GM23338 (cell line): ENCODE results near the gene CDH23. TPM values are rescaled to one million over a fixed set of nuclear protein-coding genes. Genes with fewer than 3 reads are reported as not detected.

Source experiments
- ATAC-seq: fragments of 200-7000 bp; cut with Tn5 transposase; 3 replicates; pipeline ENCODE4 v1.9.1; 2020
- DNase-seq: peaks from one replicate; pipeline ENCODE4 v3.0.0-alpha.2; 2015; ENCODE audit warnings: low spot score
- H2AFZ ChIP-seq: fragments of 200-600 bp; sonication (generic); 2 replicates; pipeline ENCODE4 v1.8.0; 2016; ENCODE audit warnings: antibody characterized with exemption, mild to moderate bottlenecking, moderate library complexity
- H3F3A ChIP-seq: fragments of 200-600 bp; sonication (generic); replicated peaks from 2 replicates; pipeline ENCODE4 v1.8.0; 2017; ENCODE audit warnings: antibody characterized with exemption, mixed run types, low read depth
- H3K27ac ChIP-seq: fragments of 200-600 bp; sonication (generic); 2 replicates; pipeline ENCODE4 v1.6.1; 2016; ENCODE audit warnings: low read depth
- H3K27me3 ChIP-seq: fragments of 200-600 bp; sonication (generic); 2 replicates; pipeline ENCODE4 v1.8.0; 2016; ENCODE audit warnings: mild to moderate bottlenecking, mixed run types, moderate library complexity; ENCODE audit not compliant: insufficient read depth
- H3K36me3 ChIP-seq: fragments of 200-600 bp; sonication (generic); 2 replicates; pipeline ENCODE4 v1.8.0; 2016; ENCODE audit warnings: mild to moderate bottlenecking; ENCODE audit not compliant: insufficient read depth
- H3K4me1 ChIP-seq: fragments of 200-600 bp; sonication (generic); 2 replicates; pipeline ENCODE4 v1.8.0; 2016; ENCODE audit warnings: mild to moderate bottlenecking, moderate library complexity; ENCODE audit not compliant: insufficient read depth
- H3K4me2 ChIP-seq: fragments of 200-600 bp; sonication (generic); 2 replicates; pipeline ENCODE4 v1.7.1; 2017; ENCODE audit warnings: mixed run types
- H3K4me3 ChIP-seq: fragments of 200-600 bp; sonication (generic); 2 replicates; pipeline ENCODE4 v1.6.1; 2016; ENCODE audit warnings: mixed run types
- H3K79me2 ChIP-seq: fragments of 200-600 bp; sonication (generic); replicated peaks from 2 replicates; pipeline ENCODE4 v1.8.0; 2017; ENCODE audit warnings: mild to moderate bottlenecking; ENCODE audit not compliant: insufficient read depth
- H3K9me2 ChIP-seq: fragments of 200-600 bp; sonication (generic); 2 replicates; pipeline ENCODE4 v1.8.0; 2017; ENCODE audit not compliant: insufficient read depth
- H4K20me1 ChIP-seq: fragments of 200-600 bp; sonication (generic); replicated peaks from 2 replicates; pipeline ENCODE4 v1.8.0; 2017; ENCODE audit warnings: mild to moderate bottlenecking; ENCODE audit not compliant: insufficient read depth
- H3K27ac Mint-ChIP-seq: 2 replicates; pipeline ENCODE4 v1.8.0; 2020; ENCODE audit warnings: inconsistent platforms, mild to moderate bottlenecking, moderate library complexity, mixed read lengths
- H3K27me3 Mint-ChIP-seq: 3 replicates; pipeline ENCODE4 v1.8.0; 2022; ENCODE audit warnings: low read depth, mild to moderate bottlenecking, moderate library complexity, mixed read lengths, inconsistent platforms; ENCODE audit not compliant: insufficient read depth, poor library complexity
- H3K36me3 Mint-ChIP-seq: 3 replicates; pipeline ENCODE4 v1.8.0; 2021; ENCODE audit warnings: low read depth, mild to moderate bottlenecking, inconsistent platforms, moderate library complexity, mixed read lengths
- H3K4me1 Mint-ChIP-seq: 3 replicates; pipeline ENCODE4 v1.8.0; 2020; ENCODE audit warnings: mild to moderate bottlenecking, inconsistent platforms, mixed read lengths
- H3K4me3 Mint-ChIP-seq: 3 replicates; pipeline ENCODE4 v1.8.0; 2021; ENCODE audit warnings: moderate library complexity, mild to moderate bottlenecking, inconsistent platforms, mixed read lengths
- H3K9me3 Mint-ChIP-seq: 3 replicates; pipeline ENCODE4 v1.8.0; 2020; ENCODE audit warnings: moderate library complexity, mild to moderate bottlenecking, inconsistent platforms, mixed read lengths
- CTCF ChIP-seq, 2 experiments: fragments of 200-600 bp in 1 of 2; sonication (generic) in 1 of 2; conservative IDR thresholded peaks; 2 replicates each; pipeline versions ENCODE4 v1.5.1 to v1.6.1; 2016 to 2017; ENCODE audit warnings: antibody characterized with exemption in 2 of 2, low read depth in 2 of 2, mild to moderate bottlenecking in 2 of 2, moderate library complexity in 1 of 2
- ZNF331 ChIP-seq: fragments of 250-450 bp; sonication (Bioruptor Pico); IDR thresholded peaks from 2 replicates; pipeline ENCODE4 v1.5.0; 2020; ENCODE audit warnings: low read depth, mild to moderate bottlenecking, moderate library complexity
- ZNF462 ChIP-seq: fragments of 250-450 bp; sonication (Bioruptor Pico); IDR thresholded peaks from 2 replicates; pipeline ENCODE4 v1.5.0; 2020; ENCODE audit warnings: mild to moderate bottlenecking, moderate library complexity
- polyA plus RNA-seq: library from polyadenylated mRNA; unstranded; fragments of >200 nt; fragmentation: Nextera tagmentation; extraction: Ambion mirVana; gene quantifications from 2 replicates; pipeline ENCODE4 v1.2.1, GENCODE V29; 2016
- total RNA-seq: library from RNA; depleted of rRNA; stranded (reverse); fragments of >200 nt; shearing (Covaris generic); gene quantifications from 2 replicates; pipeline ENCODE4 v1.2.3, GENCODE V29; 2014

Gene CDH23
- total and polyA plus RNA-seq, 2 experiments from 2014 or later = 0.95 to 4.3 TPM

GRCh38 chr10:71695502-71696476 lies 299.1 kb downstream of the CDH23 start:
- peaks cover 5% of the 10 kb centered on the region; the same call in 2 of the 3 replicates for H3K9me3 Mint-ChIP-seq
- peaks cover 4% of the 10 kb centered on the region; the same call in 2 of the 3 replicates for H3K4me1 Mint-ChIP-seq
- ATAC-seq (peak; percentile 12), DNase-seq (no peak)
- no peak overlapping the region for H3K27ac Mint-ChIP-seq
- Histone ChIP-seq H3F3A (no peaks in the 10 kb centered on the region), H3K27me3 (no peaks in the 10 kb centered on the region), H3K9me2 (no peaks in the 10 kb centered on the region), H2AFZ (0 out of 2 replicates have a peak overlapping the region, but pooled peaks have one; percentile 43), H3K4me2 (no peak overlapping the region), H4K20me1 (no peaks in the 10 kb centered on the region), H3K27ac (no peak overlapping the region), H3K4me3 (no peak overlapping the region), H3K79me2 (no peaks in the 10 kb centered on the region), H3K4me1 (no peaks in the 10 kb centered on the region), H3K36me3 (no peaks in the 10 kb centered on the region)
- H3K36me3 Mint-ChIP-seq = no peaks in the 10 kb centered on the region
- TF ChIP-seq ZNF331 (CRISPR knock-in tag) = no peak
- no peaks in the 10 kb centered on the region for H3K27me3 Mint-ChIP-seq
- no peak overlapping the region for H3K4me3 Mint-ChIP-seq

- Mint-ChIP-seq H3K4me1 (peaks cover 4% of the 10 kb centered on the region; the same call in 2 of the 3 replicates), H3K27ac (no peak overlapping the region), H3K9me3 (no peaks in the 10 kb centered on the region), H3K36me3 (no peaks in the 10 kb centered on the region), H3K4me3 (no peak overlapping the region), H3K27me3 (no peaks in the 10 kb centered on the region)
- H3F3A ChIP-seq = no peaks in the 10 kb centered on the region
- no peak for TF ChIP-seq ZNF462
- TF ChIP-seq CTCF (conservative IDR thresholded peaks at IDR 0.05; ENCODE audit: low read depth in 2 of 2) = peak; percentile 87 to 89
- H3K4me2 ChIP-seq = no peak overlapping the region
- no peak overlapping the region for H3K27ac ChIP-seq
- peak; percentile 87 for DNase-seq
- no peaks in the 10 kb centered on the region for H3K27me3 ChIP-seq
- H2AFZ ChIP-seq = 0 out of 2 replicates have a peak overlapping the region, but pooled peaks have one; percentile 43
- H3K79me2 ChIP-seq = no peaks in the 10 kb centered on the region
- no peaks in the 10 kb centered on the region for H3K4me1 ChIP-seq
- peak; percentile 97 for ATAC-seq
- H3K36me3 ChIP-seq = no peaks in the 10 kb centered on the region
- H4K20me1 ChIP-seq = no peaks in the 10 kb centered on the region
- no peaks in the 10 kb centered on the region for H3K9me2 ChIP-seq
- no peak overlapping the region for H3K4me3 ChIP-seq
Measured at GRCh38 chr10:71696628-71697326, 300.1 kb downstream of the CDH23 start.
